HepG2 (cell line): ENCODE measurements around the gene CBX6. TPM values are rescaled to one million over a fixed set of nuclear protein-coding genes. Genes with fewer than 3 reads are reported as not detected.

Experiments used
- ATAC-seq: fragments of 200-7000 bp; cut with Tn5 transposase; 3 replicates; pipeline ENCODE4 v1.9.1; 2020; ENCODE audit warnings: mild to moderate bottlenecking, moderate library complexity
- BruUV-seq: library from RNA; stranded (reverse); fragments of 400-500 nt; replicated peaks from 2 replicates; lab custom pipeline; 2021; lab: Mats Ljungman, UMichigan
- CTCF ChIA-PET: fragments of 300-600 bp; formaldehyde crosslinking; extraction: SDS; loops from one replicate; lab custom pipeline; 2021; ENCODE audit warnings: low total read pairs, inconsistent platforms, low intra/inter-chr PET ratio; lab: Yijun Ruan, JAX
- POLR2A ChIA-PET: fragments of 350-600 bp; sonication (Branson Sonifier 250); formaldehyde crosslinking; loops from one replicate; lab custom pipeline; 2020; ENCODE audit warnings: antibody characterized with exemption, inconsistent platforms; lab: Yijun Ruan, JAX
- DNase-seq: peaks from one replicate; pipeline ENCODE4 v3.0.0-alpha.2; 2015; ENCODE audit warnings: low spot score
- FAIRE-seq: peaks from 3 replicates; lab custom pipeline; 2011; peaks lifted over from hg19 to GRCh38; lab: Jason Lieb, UNC
- H2AFZ ChIP-seq: one replicate; pipeline ENCODE4 v1.6.1; 2011; ENCODE audit warnings: low read length, inconsistent platforms
- H3K27ac ChIP-seq: fragments of 300-600 bp; 3 replicates; pipeline ENCODE4 v1.8.0; 2011; ENCODE audit warnings: mixed run types, mild to moderate bottlenecking, mixed read lengths, low read length, inconsistent platforms; ENCODE audit not compliant: insufficient read depth; ENCODE audit errors: extremely low read length
- H3K27me3 ChIP-seq, 2 experiments: fragments of 200-600 bp in 1 of 2; 2 replicates in 1 of 2; 3 replicates in 1 of 2; pipeline versions ENCODE4 v1.6.0 to v1.8.0; 2011; ENCODE audit warnings: low read length in 2 of 2, mild to moderate bottlenecking in 2 of 2, moderate library complexity in 2 of 2, inconsistent platforms in 1 of 2; ENCODE audit not compliant: insufficient read depth in 2 of 2, control insufficient read depth in 1 of 2
- H3K36me3 ChIP-seq, 2 experiments: fragments of 200-600 bp in 1 of 2; replicated peaks in 1 of 2; 2 replicates in 1 of 2; 3 replicates in 1 of 2; pipeline versions ENCODE4 v1.5.1 to v1.8.0; 2011; ENCODE audit warnings: low read length in 2 of 2, inconsistent platforms in 1 of 2; ENCODE audit not compliant: insufficient read depth in 2 of 2, control insufficient read depth in 1 of 2
- H3K4me1 ChIP-seq: 2 replicates; pipeline ENCODE4 v1.5.1; 2012; ENCODE audit warnings: low read length, inconsistent platforms; ENCODE audit not compliant: insufficient read depth
- H3K4me2 ChIP-seq: 2 replicates; pipeline ENCODE4 v1.6.0; 2011; ENCODE audit warnings: low read depth, low read length, inconsistent platforms
- H3K4me3 ChIP-seq, 3 experiments: fragments of 200-600 bp in 1 of 3; sonication (generic), shearing (Covaris generic) in 1 of 3; replicated peaks in 1 of 3; 2 replicates each; pipeline ENCODE4 v1.5.1; 2011 to 2016; ENCODE audit warnings: low read length in 3 of 3, inconsistent platforms in 2 of 3, low read depth in 2 of 3, mild to moderate bottlenecking in 2 of 3, control low read depth in 1 of 3, mixed read lengths in 1 of 3; ENCODE audit not compliant: insufficient read depth in 1 of 3
- H3K79me2 ChIP-seq: one replicate; pipeline ENCODE4 v1.6.1; 2011; ENCODE audit warnings: low read length, inconsistent platforms; ENCODE audit not compliant: insufficient read depth
- H3K9ac ChIP-seq: 2 replicates; pipeline ENCODE4 v1.6.0; 2011; ENCODE audit warnings: mild to moderate bottlenecking, low read depth, low read length, inconsistent platforms; ENCODE audit not compliant: insufficient read depth
- H3K9me3 ChIP-seq: 2 replicates; pipeline ENCODE4 v1.5.1; 2012; ENCODE audit warnings: mild to moderate bottlenecking, low read length
- H4K20me1 ChIP-seq: 2 replicates; pipeline ENCODE4 v1.6.0; 2011; ENCODE audit warnings: inconsistent platforms, mild to moderate bottlenecking, low read length, moderate library complexity; ENCODE audit not compliant: insufficient read depth
- ATF7-NPFF ChIP-seq: sonication (generic); formaldehyde crosslinking; IDR thresholded peaks from 2 replicates; pipeline ENCODE4 v1.8.1; 2023; ENCODE audit warnings: mild to moderate bottlenecking, low read depth, missing genetic modification reagents, moderate library complexity
- ESRRA ChIP-seq: sonication (generic); formaldehyde crosslinking; IDR thresholded peaks from 2 replicates; pipeline ENCODE4 v1.5.1; 2020; ENCODE audit warnings: mild to moderate bottlenecking, low read depth, missing genetic modification reagents
- GATAD2A ChIP-seq: IDR thresholded peaks from 2 replicates; pipeline ENCODE4 v1.6.1; 2016
- PHF21A ChIP-seq: sonication (generic); formaldehyde crosslinking; IDR thresholded peaks from 2 replicates; pipeline ENCODE4 v1.5.0; 2020; ENCODE audit warnings: mild to moderate bottlenecking, missing genetic modification reagents
- RARA ChIP-seq: IDR thresholded peaks from 2 replicates; pipeline ENCODE4 v1.6.1; 2016; ENCODE audit warnings: missing genetic modification reagents, missing compliant biosample characterization
- TP53 ChIP-seq: sonication (generic); formaldehyde crosslinking; conservative IDR thresholded peaks from 2 replicates; pipeline ENCODE4 v1.4.0; 2020; ENCODE audit warnings: missing genetic modification reagents
- TSC22D2 ChIP-seq: sonication (generic); formaldehyde crosslinking; IDR thresholded peaks from 2 replicates; pipeline ENCODE4 v1.5.1; 2020; ENCODE audit warnings: missing genetic modification reagents, mild to moderate bottlenecking, borderline replicate concordance
- ZNF263 ChIP-seq: sonication (generic); formaldehyde crosslinking; IDR thresholded peaks from 2 replicates; pipeline ENCODE4 v1.4.0; 2020; ENCODE audit warnings: missing genetic modification reagents
- ZNF687 ChIP-seq: sonication (generic); formaldehyde crosslinking; IDR thresholded peaks from 2 replicates; pipeline ENCODE4 v1.5.1; 2020; ENCODE audit warnings: mild to moderate bottlenecking, missing genetic modification reagents, moderate library complexity
- WGBS: methylation state at CpG from one replicate; pipeline ENCODE4 v1.1.6; 2017; ENCODE audit warnings: low lambda C conversion rate; 5-methylcytosine and 5-hydroxymethylcytosine counted together
- in situ Hi-C: cut with HindIII; loops from 2 replicates; pipeline ENCODE4 v1.10.0; 2017; ENCODE audit warnings: low pct_unique_long_range_greater_than_20kb; ENCODE audit not compliant: extremely low pct_ligation_motif_present
- intact Hi-C: fragments of 100-400 bp; cut with micrococcal nuclease; formaldehyde crosslinking; loops from one replicate; pipeline ENCODE4 v1.10.0; 2022; ENCODE audit not compliant: unreplicated experiment
- polyA plus RNA-seq, 8 experiments: library from polyadenylated mRNA; depleted of rRNA in 3 of 8; stranded (reverse) in 7 of 8; unstranded in 1 of 8; fragments of >200 nt; fragmentation: Illumina TruSeq in 4 of 8; extraction: Trizol in 4 of 8; gene quantifications; 2 replicates each; pipeline versions ENCODE4 v1.2.1 to v1.2.3, GENCODE V29; 2011 to 2016; ENCODE audit warnings: low read depth in 4 of 8, missing spikeins in 1 of 8, mixed read lengths in 1 of 8; ENCODE audit not compliant: insufficient read depth in 1 of 8
- total RNA-seq, 5 experiments: library from RNA; depleted of rRNA; stranded (reverse); fragments of >200 nt; fragmentation: Illumina TruSeq; extraction: Trizol; gene quantifications; 2 replicates each; pipeline ENCODE4 v1.2.3, GENCODE V29; 2016; ENCODE audit warnings: low read depth in 1 of 5
- TF ChIP-seq, protein P1 (sequence below), 2 experiments: fragments of 450-650 bp in 1 of 2; sonication (generic) in 1 of 2; formaldehyde crosslinking in 1 of 2; IDR thresholded peaks; 2 replicates each; pipeline versions ENCODE4 v1.6.1 to v1.8.0; 2016 to 2022; ENCODE audit warnings: antibody characterized with exemption in 1 of 2, mild to moderate bottlenecking in 1 of 2, missing genetic modification reagents in 1 of 2

The CBX6 gene
- total and polyA plus RNA-seq, 2 of the 13 experiments (the other 11 are each of a cell fraction or from before 2014, with no cell fraction given): 1.7 to 6.5 TPM

DNA sequence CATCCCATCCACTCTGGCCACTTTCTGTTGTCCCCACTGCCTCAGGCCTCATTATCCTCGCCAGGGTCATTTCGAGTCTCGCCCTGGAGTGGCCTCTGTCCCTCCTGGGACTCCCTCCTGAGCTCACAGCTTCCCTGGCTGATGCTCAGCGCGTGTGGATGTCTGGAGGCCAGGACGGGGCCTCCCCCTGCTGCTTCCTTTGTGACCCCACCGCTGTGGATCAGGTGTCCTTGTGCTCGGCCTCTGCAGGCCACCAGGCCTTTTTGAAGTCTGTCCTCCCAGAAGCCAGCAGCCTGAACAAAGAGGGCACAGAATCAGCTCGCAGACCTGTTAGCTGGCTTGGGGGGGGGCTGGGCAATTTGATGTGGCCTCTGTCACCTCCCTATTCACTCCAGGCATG lies 13.5 kb downstream of the CBX6 start:
- H3K27me3 ChIP-seq: no peaks in the 10 kb centered on the region
- peak overlapping the region; percentile 44 for H3K4me2 ChIP-seq
- DNase-seq (no peak), ATAC-seq (peak; percentile 31), FAIRE-seq (no peak)
- no peaks in the 10 kb centered on the region for H3K9me3 ChIP-seq
- in situ Hi-C loops (no loop called here), intact Hi-C loops (no loop called here)
- H3K79me2 ChIP-seq: no peaks in the 10 kb centered on the region
- POLR2A ChIA-PET: no interaction called here
- peaks cover 58% of the 10 kb centered on the region for H3K4me1 ChIP-seq
- no peak overlapping the region for H2AFZ ChIP-seq
- no TSS peak for BruUV-seq
- H4K20me1 ChIP-seq: no peaks in the 10 kb centered on the region
- WGBS: 0% methylated on average over 6 of the region's 9 CpGs
- no peak overlapping the region for H3K27ac ChIP-seq
- CTCF ChIA-PET: no interaction called here
- no peaks in the 10 kb centered on the region for H3K36me3 ChIP-seq
- no peak overlapping the region for H3K4me3 ChIP-seq
- H3K9ac ChIP-seq: no peak overlapping the region
- TF ChIP-seq ATF7-NPFF (CRISPR knock-in tag) (0 out of 2 replicates have a peak, but pooled peaks have one; percentile 26), GATAD2A (CRISPR knock-in tag) (0 out of 2 replicates have a peak, but pooled peaks have one; percentile 16), RARA (CRISPR knock-in tag) (peak; percentile 25; the same call in 1 of the 2 replicates), PHF21A (CRISPR knock-in tag) (0 out of 2 replicates have a peak, but pooled peaks have one; percentile 42), ESRRA (0 out of 2 replicates have a peak, but pooled peaks have one; percentile 30), TSC22D2 (no peak), ZNF687 (peak; percentile 69), TP53 (no peak), ZNF263 (CRISPR knock-in tag) (peak; percentile 45; the same call in 1 of the 2 replicates)
- TF ChIP-seq, protein P1, sequence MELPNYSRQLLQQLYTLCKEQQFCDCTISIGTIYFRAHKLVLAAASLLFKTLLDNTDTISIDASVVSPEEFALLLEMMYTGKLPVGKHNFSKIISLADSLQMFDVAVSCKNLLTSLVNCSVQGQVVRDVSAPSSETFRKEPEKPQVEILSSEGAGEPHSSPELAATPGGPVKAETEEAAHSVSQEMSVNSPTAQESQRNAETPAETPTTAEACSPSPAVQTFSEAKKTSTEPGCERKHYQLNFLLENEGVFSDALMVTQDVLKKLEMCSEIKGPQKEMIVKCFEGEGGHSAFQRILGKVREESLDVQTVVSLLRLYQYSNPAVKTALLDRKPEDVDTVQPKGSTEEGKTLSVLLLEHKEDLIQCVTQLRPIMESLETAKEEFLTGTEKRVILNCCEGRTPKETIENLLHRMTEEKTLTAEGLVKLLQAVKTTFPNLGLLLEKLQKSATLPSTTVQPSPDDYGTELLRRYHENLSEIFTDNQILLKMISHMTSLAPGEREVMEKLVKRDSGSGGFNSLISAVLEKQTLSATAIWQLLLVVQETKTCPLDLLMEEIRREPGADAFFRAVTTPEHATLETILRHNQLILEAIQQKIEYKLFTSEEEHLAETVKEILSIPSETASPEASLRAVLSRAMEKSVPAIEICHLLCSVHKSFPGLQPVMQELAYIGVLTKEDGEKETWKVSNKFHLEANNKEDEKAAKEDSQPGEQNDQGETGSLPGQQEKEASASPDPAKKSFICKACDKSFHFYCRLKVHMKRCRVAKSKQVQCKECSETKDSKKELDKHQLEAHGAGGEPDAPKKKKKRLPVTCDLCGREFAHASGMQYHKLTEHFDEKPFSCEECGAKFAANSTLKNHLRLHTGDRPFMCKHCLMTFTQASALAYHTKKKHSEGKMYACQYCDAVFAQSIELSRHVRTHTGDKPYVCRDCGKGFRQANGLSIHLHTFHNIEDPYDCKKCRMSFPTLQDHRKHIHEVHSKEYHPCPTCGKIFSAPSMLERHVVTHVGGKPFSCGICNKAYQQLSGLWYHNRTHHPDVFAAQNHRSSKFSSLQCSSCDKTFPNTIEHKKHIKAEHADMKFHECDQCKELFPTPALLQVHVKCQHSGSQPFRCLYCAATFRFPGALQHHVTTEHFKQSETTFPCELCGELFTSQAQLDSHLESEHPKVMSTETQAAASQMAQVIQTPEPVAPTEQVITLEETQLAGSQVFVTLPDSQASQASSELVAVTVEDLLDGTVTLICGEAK (IDR thresholded peaks at IDR 0.05): no peak
- TF ChIP-seq, protein P1 (CRISPR knock-in tag; IDR thresholded peaks at IDR 0.05): no peak
